Mucosa of descending colon (tissue), 3 donors: ENCODE data around the gene TMEM161A. TPM values are rescaled to one million over a fixed set of nuclear protein-coding genes. Genes with fewer than 3 reads are reported as not detected.
A peak's percentile ranks its signal among the peaks of the same experiment; 100 is the strongest.

Experiments used
- ATAC-seq: fragments of 200-7000 bp; cut with Tn5 transposase; one replicate; pipeline ENCODE4 v1.9.1; 2020; ENCODE audit warnings: mild to moderate bottlenecking, moderate library complexity
- DNase-seq, 3 donors: peaks; one replicate each; pipeline ENCODE4 v3.0.0-alpha.2; 2020
- H3K36me3 ChIP-seq: fragments of 200-600 bp; one replicate; pipeline ENCODE4 v1.8.0; 2021; ENCODE audit warnings: low read depth, mild to moderate bottlenecking
- H3K4me1 ChIP-seq: fragments of 200-600 bp; one replicate; pipeline ENCODE4 v1.8.0; 2021; ENCODE audit warnings: low read depth, mild to moderate bottlenecking
- H3K4me3 ChIP-seq: fragments of 200-600 bp; one replicate; pipeline ENCODE4 v1.8.0; 2021; ENCODE audit warnings: mild to moderate bottlenecking
- H3K9me3 ChIP-seq: fragments of 200-600 bp; one replicate; pipeline ENCODE4 v1.8.0; 2021; ENCODE audit warnings: mild to moderate bottlenecking
- CTCF ChIP-seq: fragments of 200-600 bp; IDR thresholded peaks from one replicate; pipeline ENCODE4 v1.8.0; 2022; ENCODE audit warnings: antibody characterized with exemption, mild to moderate bottlenecking
- intact Hi-C, 2 donors: fragments of 100-400 bp; cut with DNase I in 1 of 2; cut with micrococcal nuclease in 1 of 2; formaldehyde crosslinking; loops; one replicate each; pipeline versions ENCODE4 v1.11.0 to v1.11.1; 2022; cut with DNase I, micrococcal nuclease
- total RNA-seq, 3 donors: library from RNA; stranded (reverse); fragmentation: NEBNext Ultra II Directional in 2 of 3; extraction: Animal tissue kit (Norgen Biotek cat#: 25700) in 2 of 3; gene quantifications; one replicate each; pipeline versions ENCODE4 v1.2.1 to v1.2.4, GENCODE V29; 2021 to 2023
- donor health status: DM: no; HTN: no; CAD: no; lungs with moderate emphysema.
- donor health status: DM: no; HTN: no; CAD: no.
- donor health status: DM: no; HTN: yes; CAD: no.

Gene TMEM161A
- total RNA-seq, 3 donors from 2014 or later: 14.7 to 23.4 (median 17.6) TPM

- no peaks in the 10 kb centered on the region for H3K9me3 ChIP-seq
- ATAC-seq: peak; percentile 53
- intact Hi-C loops: no loop called here
- no peak for TF ChIP-seq CTCF
- no peaks in the 10 kb centered on the region for H3K4me1 ChIP-seq
- DNase-seq: peak in 2 of 3 donors; percentile 84 to 86
- no peaks in the 10 kb centered on the region for H3K36me3 ChIP-seq
- no peak overlapping the region for H3K4me3 ChIP-seq
Measured at GRCh38 chr19:19120308-19121231, 17.7 kb downstream of the TMEM161A start.

GRCh38 chr19:19119325-19120237 is 18.7 kb downstream of the TMEM161A start:
- Histone ChIP-seq H3K36me3 (no peaks in the 10 kb centered on the region), H3K9me3 (no peaks in the 10 kb centered on the region), H3K4me1 (no peaks in the 10 kb centered on the region), H3K4me3 (no peak overlapping the region)
- ATAC-seq: no peak
- TF ChIP-seq CTCF: no peak
- DNase-seq: no peak
- intact Hi-C loops: loop anchor here in 1 of 2 donors (10.0 kb wide), 1 partner anchor 65 kb away; no protein-coding TSS in a partner anchor

- peak; percentile 29 for TF ChIP-seq CTCF
- DNase-seq (peak in 2 of 3 donors; percentile 62 to 67), ATAC-seq (peak; percentile 65)
- Histone ChIP-seq H3K9me3 (no peaks in the 10 kb centered on the region), H3K4me1 (no peaks in the 10 kb centered on the region), H3K4me3 (no peak overlapping the region), H3K36me3 (no peaks in the 10 kb centered on the region)
- intact Hi-C loops: loop anchor here in 1 of 2 donors (10.0 kb wide), 1 partner anchor 61 kb away; no protein-coding TSS in a partner anchor
Measured at GRCh38 chr19:19115954-19116353, 22.3 kb downstream of the TMEM161A start.

- no peak for ATAC-seq
- no peaks in the 10 kb centered on the region for H3K9me3 ChIP-seq
- intact Hi-C loops: loop anchor here in 1 of 2 donors (10.0 kb wide), 1 partner anchor 58 kb away; no protein-coding TSS in a partner anchor
- TF ChIP-seq CTCF: no peak
- DNase-seq: no peak
- no peaks in the 10 kb centered on the region for H3K36me3 ChIP-seq
- peaks cover 4% of the 10 kb centered on the region for H3K4me1 ChIP-seq
- H3K4me3 ChIP-seq: no peak overlapping the region
Measured at GRCh38 chr19:19113040-19113626, 25.1 kb downstream of the TMEM161A start.

DNA sequence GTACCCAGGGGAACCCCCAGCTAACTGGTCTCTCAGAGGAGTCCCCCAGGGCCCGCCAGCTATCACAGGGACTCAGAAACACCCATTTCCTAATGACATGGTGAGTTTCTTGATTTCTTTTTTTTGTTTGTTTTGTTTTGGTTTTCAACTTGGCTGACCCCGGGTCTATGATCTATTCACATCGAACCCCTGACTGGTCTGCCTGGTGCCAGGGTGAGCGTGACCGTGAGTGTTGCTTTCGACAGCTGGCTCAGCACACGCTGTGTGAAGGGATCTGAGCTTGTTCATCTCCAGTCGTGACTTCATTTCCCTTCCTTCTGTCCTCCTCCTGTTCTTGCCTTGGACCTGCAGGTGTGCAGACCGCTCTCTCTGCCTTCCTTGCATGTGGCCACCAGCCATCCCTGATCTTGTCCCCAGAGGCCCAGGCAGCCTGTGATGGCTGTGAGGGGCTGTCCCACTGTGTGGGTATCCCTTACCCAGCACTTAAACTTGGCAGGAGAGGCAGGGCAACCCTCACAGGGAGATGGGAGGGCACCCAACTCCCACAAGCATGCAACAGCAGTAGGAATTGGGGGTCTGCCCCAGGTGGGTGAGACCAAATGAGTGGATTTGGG is 26.2 kb downstream of the TMEM161A start:
- no peak for DNase-seq
- Histone ChIP-seq H3K4me3 (no peak overlapping the region), H3K4me1 (peaks cover 4% of the 10 kb centered on the region), H3K36me3 (no peaks in the 10 kb centered on the region), H3K9me3 (no peaks in the 10 kb centered on the region)
- intact Hi-C loops: loop anchor here in 1 of 2 donors (10.0 kb wide), 1 partner anchor 57 kb away; no protein-coding TSS in a partner anchor
- TF ChIP-seq CTCF: no peak
- no peak for ATAC-seq
